Fibroblast of mammary gland (primary cell): ENCODE measurements around the gene UBE2F.
A peak's percentile ranks its signal among the peaks of the same experiment; 100 is the strongest.

Experiments used
- DNase-seq: peaks from one replicate; pipeline ENCODE4 v3.0.0-alpha.2; 2010; ENCODE audit warnings: low read depth
- H3K4me3 ChIP-seq: 2 replicates; pipeline ENCODE4 v1.5.1; 2011; ENCODE audit warnings: low read depth, mild to moderate bottlenecking, low read length, moderate library complexity; ENCODE audit not compliant: control insufficient read depth
- TF ChIP-seq, protein P1 (sequence below): conservative IDR thresholded peaks from 2 replicates; pipeline ENCODE4 v1.5.1; 2011; ENCODE audit warnings: low read depth, low read length, inconsistent platforms; ENCODE audit not compliant: control insufficient read depth, insufficient read depth

The UBE2F gene

DNA sequence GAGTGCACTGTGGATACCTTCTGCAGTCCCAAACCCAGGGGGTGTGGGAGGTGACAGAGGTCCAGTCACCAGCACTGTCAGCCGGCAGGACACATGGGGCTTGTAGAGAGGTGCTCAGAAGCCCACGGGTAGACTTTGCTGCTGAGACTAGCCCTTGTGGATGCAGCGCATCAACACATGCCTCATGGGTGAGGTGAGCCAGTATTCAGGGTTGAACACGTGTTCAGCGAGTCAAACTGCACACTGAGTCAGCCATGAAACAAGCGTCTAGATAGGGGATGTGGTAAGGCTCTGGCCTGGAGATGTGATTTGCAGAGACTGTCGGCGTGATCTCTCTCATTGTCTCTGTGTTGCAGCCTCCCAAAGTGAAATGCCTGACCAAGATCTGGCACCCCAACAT is 58.2 kb downstream of the UBE2F start:
- TF ChIP-seq, protein P1, sequence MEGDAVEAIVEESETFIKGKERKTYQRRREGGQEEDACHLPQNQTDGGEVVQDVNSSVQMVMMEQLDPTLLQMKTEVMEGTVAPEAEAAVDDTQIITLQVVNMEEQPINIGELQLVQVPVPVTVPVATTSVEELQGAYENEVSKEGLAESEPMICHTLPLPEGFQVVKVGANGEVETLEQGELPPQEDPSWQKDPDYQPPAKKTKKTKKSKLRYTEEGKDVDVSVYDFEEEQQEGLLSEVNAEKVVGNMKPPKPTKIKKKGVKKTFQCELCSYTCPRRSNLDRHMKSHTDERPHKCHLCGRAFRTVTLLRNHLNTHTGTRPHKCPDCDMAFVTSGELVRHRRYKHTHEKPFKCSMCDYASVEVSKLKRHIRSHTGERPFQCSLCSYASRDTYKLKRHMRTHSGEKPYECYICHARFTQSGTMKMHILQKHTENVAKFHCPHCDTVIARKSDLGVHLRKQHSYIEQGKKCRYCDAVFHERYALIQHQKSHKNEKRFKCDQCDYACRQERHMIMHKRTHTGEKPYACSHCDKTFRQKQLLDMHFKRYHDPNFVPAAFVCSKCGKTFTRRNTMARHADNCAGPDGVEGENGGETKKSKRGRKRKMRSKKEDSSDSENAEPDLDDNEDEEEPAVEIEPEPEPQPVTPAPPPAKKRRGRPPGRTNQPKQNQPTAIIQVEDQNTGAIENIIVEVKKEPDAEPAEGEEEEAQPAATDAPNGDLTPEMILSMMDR, result no peak
- no peak overlapping the region for H3K4me3 ChIP-seq
- peak; percentile 84 for DNase-seq

DNA sequence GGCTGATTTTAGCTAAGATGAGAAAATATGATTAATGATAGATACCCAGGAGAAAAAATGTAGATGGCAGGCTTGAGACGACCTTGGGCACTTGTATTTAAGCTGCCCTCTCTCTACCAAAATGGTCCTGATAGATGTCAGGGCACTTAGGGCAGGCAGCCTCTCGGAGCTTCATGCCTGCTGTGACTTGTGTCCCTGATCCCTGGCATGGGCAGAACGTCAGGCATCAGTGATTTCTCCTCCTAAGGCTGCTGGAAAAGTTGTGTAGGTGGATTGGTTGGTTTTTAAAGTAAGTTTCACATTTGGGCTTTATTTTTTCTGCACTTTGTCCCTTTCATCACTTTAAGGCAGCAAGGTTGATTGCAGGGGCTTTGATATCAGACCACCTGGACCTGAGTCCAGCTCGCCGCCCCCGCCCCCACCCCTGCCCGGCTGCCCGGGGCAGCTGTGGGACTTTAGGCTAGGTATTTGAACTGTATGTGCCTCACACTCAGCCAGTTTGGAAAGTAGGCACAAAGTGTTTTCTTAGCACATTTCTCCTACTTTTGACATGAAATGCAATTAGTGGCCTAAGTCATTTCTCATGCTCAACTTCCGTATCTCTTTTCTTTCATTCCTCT is 59.0 kb downstream of the UBE2F start:
- H3K4me3 ChIP-seq, result no peak overlapping the region
- no peak for DNase-seq
- TF ChIP-seq, protein P1, result no peak

DNA sequence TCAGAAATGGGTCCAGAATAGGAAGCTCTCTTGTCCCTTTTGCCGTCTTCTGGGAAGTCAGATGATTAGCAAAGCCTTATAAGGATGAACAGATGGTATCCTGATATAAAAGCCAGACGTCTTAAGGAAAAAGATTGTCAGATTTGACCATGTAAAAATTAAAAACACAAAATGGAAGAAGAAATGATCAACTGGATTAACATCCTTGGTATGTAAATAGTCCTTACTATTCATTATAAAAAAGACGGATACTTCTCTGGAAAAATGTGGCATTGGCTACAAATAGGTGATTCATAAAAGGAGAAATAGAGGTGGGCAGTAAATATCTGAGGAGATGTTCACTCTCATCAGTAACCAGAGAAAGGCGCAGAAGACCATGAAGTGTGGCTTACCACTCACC is 60.2 kb downstream of the UBE2F start:
- H3K4me3 ChIP-seq, result no peak overlapping the region
- TF ChIP-seq, protein P1, result no peak
- DNase-seq, result no peak

DNA sequence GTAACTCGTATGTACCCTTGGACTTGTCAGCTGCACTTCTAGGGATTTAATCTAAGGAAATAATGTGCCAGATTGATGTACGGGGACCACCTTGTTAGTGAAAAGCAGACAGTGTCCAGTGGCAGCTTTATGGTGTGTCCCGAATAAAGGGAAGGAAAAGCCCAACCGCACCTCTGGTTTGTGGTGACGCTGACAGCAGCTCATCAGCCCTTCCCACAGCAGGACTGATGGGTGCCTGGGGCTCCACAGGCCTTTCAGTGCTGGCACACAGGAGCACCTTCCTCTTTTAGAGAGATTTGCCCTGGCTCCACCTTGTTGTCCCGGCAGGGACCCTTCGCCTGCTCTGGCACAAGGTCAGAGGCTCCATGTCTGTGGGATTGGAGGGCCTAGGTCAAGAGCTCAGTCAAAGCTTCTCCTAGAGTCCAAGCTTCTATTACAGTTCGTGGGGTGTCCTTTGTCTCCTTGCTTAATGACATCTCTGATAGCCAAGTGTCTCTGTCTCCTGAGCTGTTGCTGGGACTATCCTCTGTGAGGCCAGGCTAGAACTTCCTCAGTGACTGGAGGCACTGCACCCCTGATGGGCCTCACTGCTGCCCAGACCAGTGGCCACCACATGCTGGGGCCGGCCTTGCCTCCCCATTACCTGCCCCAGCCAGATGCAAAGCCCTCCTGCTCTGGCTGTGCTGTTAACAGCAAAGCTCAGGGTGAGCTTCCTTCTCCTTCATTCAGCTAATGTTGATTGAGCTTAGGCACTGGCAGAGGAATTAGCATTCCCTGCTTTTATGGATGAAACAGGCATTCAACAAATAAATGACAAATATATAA is 61.0 kb downstream of the UBE2F start:
- TF ChIP-seq, protein P1, result no peak
- DNase-seq, result no peak
- no peak overlapping the region for H3K4me3 ChIP-seq

DNA sequence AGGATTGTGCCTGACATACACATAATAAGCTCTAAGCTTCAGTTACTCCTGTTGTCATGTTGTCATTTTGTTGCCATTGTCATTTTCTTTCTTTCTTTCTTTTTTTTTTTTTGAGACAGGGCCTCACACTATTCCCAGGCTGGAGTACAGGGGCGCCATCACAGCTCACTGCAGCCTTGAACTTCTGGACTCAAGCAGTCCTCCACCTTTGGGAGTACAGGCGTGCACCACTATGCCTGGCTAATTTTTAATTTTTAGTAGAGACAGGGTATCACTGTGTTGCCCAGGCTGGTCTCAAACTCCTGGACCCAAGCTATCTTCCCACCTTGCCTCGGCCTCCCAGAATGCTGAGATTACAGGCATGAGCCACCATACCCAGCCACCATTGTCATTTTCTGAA is 63.0 kb downstream of the UBE2F start:
- no peak for DNase-seq
- TF ChIP-seq, protein P1, result no peak
- no peak overlapping the region for H3K4me3 ChIP-seq

DNA sequence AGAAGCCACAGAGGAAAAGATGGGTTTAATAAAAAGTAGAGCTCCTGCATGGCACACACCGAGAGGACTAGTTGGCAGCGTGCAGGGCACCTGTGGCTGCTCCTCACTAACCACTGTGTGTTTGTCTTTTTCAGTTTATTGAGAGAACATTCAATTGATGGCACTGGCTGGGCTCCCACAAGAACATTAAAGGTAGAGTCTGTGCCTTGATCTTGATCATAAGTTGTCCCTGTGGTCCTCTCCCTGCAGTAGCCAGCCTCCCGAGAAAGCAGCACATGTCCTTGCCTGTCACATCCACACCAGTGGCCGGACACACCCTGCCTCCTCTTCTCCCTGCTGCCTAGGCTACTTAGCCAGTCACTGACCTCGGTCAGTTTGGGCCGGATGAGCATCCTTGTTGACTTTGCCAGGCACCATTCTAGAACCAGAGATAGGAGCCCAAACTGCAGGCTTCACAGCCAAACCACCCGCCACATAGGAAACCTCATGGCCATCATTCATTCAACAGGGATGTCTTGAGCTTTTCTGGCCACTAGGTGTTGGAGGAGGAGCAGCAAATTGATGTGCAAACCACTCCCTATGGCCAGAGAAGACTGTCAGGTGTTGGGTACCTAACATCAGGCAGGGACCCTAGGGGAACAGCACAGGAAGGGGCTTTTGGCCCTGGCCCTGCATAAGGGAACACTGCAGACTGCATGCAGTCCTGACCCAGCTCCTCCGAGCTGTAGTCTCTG is 63.8 kb downstream of the UBE2F start:
- DNase-seq, result no peak
- TF ChIP-seq, protein P1, result no peak
- H3K4me3 ChIP-seq, result no peak overlapping the region
